K562 (cell line): ENCODE measurements around the gene SERTAD2. TPM values are rescaled to one million over a fixed set of nuclear protein-coding genes. Genes with fewer than 3 reads are reported as not detected.

ENCODE experiments used
- ATF7 ChIP-seq: fragments of 450-650 bp; IDR thresholded peaks from 2 replicates; pipeline ENCODE4 v1.7.1; 2014; ENCODE audit warnings: mild to moderate bottlenecking, moderate library complexity
- CBFB ChIP-seq: sonication (generic); formaldehyde crosslinking; IDR thresholded peaks from 2 replicates; pipeline ENCODE4 v1.4.0; 2020; ENCODE audit warnings: mild to moderate bottlenecking, missing genetic modification reagents
- CSDE1 ChIP-seq, 2 experiments: fragments of 450-650 bp; IDR thresholded peaks; 2 replicates each; pipeline ENCODE4 v1.6.1; 2016; ENCODE audit warnings: mild to moderate bottlenecking in 1 of 2
- EP400 ChIP-seq: fragments of 450-650 bp; IDR thresholded peaks from 2 replicates; pipeline ENCODE4 v1.6.1; 2017; ENCODE audit warnings: antibody characterized with exemption, mild to moderate bottlenecking, moderate library complexity
- GTF2E2 ChIP-seq: fragments of 200-800 bp; sonication (Bioruptor generic); IDR thresholded peaks from 2 replicates; pipeline ENCODE4 v1.6.1; 2016; ENCODE audit warnings: missing genetic modification characterization, missing compliant biosample characterization
- KDM5B ChIP-seq: fragments of 200-600 bp; sonication (generic); IDR thresholded peaks from 2 replicates; pipeline ENCODE4 v1.6.1; 2012; ENCODE audit warnings: low read depth, mild to moderate bottlenecking, moderate library complexity, low read length, control low read depth, inconsistent platforms; ENCODE audit not compliant: insufficient replicate concordance
- MCM5 ChIP-seq: fragments of 450-650 bp; IDR thresholded peaks from 2 replicates; pipeline ENCODE4 v1.6.1; 2016; ENCODE audit warnings: low read depth
- MEIS2 ChIP-seq: fragments of 450-650 bp; IDR thresholded peaks from 2 replicates; pipeline ENCODE4 v1.6.1; 2014; ENCODE audit warnings: mild to moderate bottlenecking; ENCODE audit not compliant: partially characterized antibody
- MIER1 ChIP-seq: fragments of 450-650 bp; IDR thresholded peaks from 2 replicates; pipeline ENCODE4 v1.6.1; 2016; ENCODE audit warnings: antibody characterized with exemption, mild to moderate bottlenecking, low read depth
- SRF ChIP-seq, 2 experiments: fragments of 250-450, 450-650 bp in 1 of 2; sonication (Bioruptor Pico) in 1 of 2; sonication (generic) in 1 of 2; formaldehyde crosslinking; IDR thresholded peaks; 2 replicates each; pipeline versions ENCODE4 v1.5.0 to v1.5.1; 2020 to 2022; ENCODE audit warnings: mild to moderate bottlenecking in 1 of 2, missing genetic modification reagents in 1 of 2
- SRSF3 ChIP-seq: fragments of 200-400 bp; formaldehyde crosslinking; IDR thresholded peaks from 2 replicates; pipeline ENCODE4 v1.6.1; 2016; ENCODE audit warnings: mild to moderate bottlenecking, low read length, moderate library complexity; ENCODE audit not compliant: insufficient read depth
- TOE1 ChIP-seq, 2 experiments: fragments of 450-650 bp in 1 of 2; sonication (generic) in 1 of 2; formaldehyde crosslinking in 1 of 2; IDR thresholded peaks; 2 replicates each; pipeline versions ENCODE4 v1.7.1 to v1.8.0; 2016 to 2022; ENCODE audit warnings: borderline replicate concordance in 2 of 2, mild to moderate bottlenecking in 2 of 2, antibody characterized with exemption in 1 of 2, inconsistent platforms in 1 of 2, low read depth in 1 of 2, missing genetic modification reagents in 1 of 2, moderate library complexity in 1 of 2
- YBX1 ChIP-seq: fragments of 450-650 bp; IDR thresholded peaks from 2 replicates; pipeline ENCODE4 v1.7.1; 2016; ENCODE audit warnings: mild to moderate bottlenecking
- ZBTB1 ChIP-seq: sonication (generic); formaldehyde crosslinking; IDR thresholded peaks from 2 replicates; pipeline ENCODE4 v1.8.1; 2023; ENCODE audit warnings: missing genetic modification reagents, low read depth, mild to moderate bottlenecking, borderline replicate concordance
- polyA plus RNA-seq, 8 experiments: library from polyadenylated mRNA; depleted of rRNA in 4 of 8; stranded (reverse) in 5 of 8; unstranded in 3 of 8; fragments of >200 nt; fragmentation: Nextera tagmentation in 2 of 8; fragmentation: Illumina TruSeq in 1 of 8; extraction: Ambion mirVana in 2 of 8; extraction: Trizol in 1 of 8; gene quantifications; 2 replicates each; pipeline versions ENCODE4 v1.2.1 to v1.2.3, GENCODE V29; 2011 to 2014; ENCODE audit warnings: inconsistent platforms in 1 of 8, missing spikeins in 1 of 8
- total RNA-seq, 7 experiments: library from RNA; depleted of rRNA in 6 of 7; stranded (reverse); fragments of >200 nt in 6 of 7; fragmentation: Illumina TruSeq in 2 of 7; extraction: Trizol in 2 of 7; gene quantifications; 2 replicates each; pipeline versions ENCODE4 v1.2.1 to v1.2.3, GENCODE V29; 2011 to 2021; ENCODE audit warnings: low replicate concordance in 1 of 7
- TF ChIP-seq, protein P1 (sequence below): sonication (generic); formaldehyde crosslinking; IDR thresholded peaks from 2 replicates; pipeline ENCODE4 v1.8.0; 2023; ENCODE audit warnings: mild to moderate bottlenecking, missing genetic modification reagents
- TF ChIP-seq, protein P2 (sequence below): fragments of 250-450 bp; sonication (Bioruptor Pico); IDR thresholded peaks from 2 replicates; pipeline ENCODE4 v1.5.0; 2020; ENCODE audit warnings: mild to moderate bottlenecking
- TF ChIP-seq, protein P3 (sequence below): fragments of 200-800 bp; sonication (Bioruptor generic); IDR thresholded peaks from 2 replicates; pipeline ENCODE4 v1.6.1; 2017; ENCODE audit warnings: missing genetic modification characterization, missing compliant biosample characterization
- TF ChIP-seq, protein P4 (sequence below): fragments of 200-400 bp; formaldehyde crosslinking; IDR thresholded peaks from 2 replicates; pipeline ENCODE4 v1.6.1; 2017; ENCODE audit warnings: mild to moderate bottlenecking, low read depth, low read length, moderate library complexity
- TF ChIP-seq, protein P5 (sequence below): fragments of 250-450 bp; sonication (Bioruptor Pico); IDR thresholded peaks from 2 replicates; pipeline ENCODE4 v1.5.0; 2021; ENCODE audit warnings: mild to moderate bottlenecking, borderline replicate concordance

Gene SERTAD2
- total and polyA plus RNA-seq, 9 of the 15 experiments (the other 6 are each of a cell fraction or from before 2014, with no cell fraction given) = 3.0 to 12.5 (median 6.1) TPM

DNA sequence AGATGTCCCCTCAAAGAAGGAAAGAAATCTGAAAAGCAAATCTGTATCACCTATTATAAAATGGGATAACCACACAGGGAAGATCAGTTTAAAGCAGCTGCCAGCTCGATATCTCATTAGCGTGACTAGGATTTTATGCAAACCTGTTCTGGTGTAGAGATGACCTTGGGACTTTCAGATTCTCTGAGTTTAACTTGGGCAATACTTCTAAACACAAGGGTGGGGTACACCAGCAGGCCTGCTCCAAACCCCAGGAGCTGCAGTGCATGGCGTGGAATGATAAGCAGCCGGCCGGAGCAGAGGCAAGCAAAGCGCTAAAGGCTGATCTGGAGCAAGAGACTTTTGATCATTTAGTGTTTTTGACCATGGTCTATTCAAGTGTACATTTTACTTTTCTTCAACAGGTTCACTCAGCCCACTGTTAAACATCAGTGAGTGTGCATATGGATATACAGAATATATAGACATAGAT lies 4.7 kb downstream of the SERTAD2 start (continued):
- TF ChIP-seq MEIS2 = no peak
- no peak for TF ChIP-seq MCM5
- no peak for TF ChIP-seq CBFB (CRISPR knock-in tag)
- TF ChIP-seq, protein P1, sequence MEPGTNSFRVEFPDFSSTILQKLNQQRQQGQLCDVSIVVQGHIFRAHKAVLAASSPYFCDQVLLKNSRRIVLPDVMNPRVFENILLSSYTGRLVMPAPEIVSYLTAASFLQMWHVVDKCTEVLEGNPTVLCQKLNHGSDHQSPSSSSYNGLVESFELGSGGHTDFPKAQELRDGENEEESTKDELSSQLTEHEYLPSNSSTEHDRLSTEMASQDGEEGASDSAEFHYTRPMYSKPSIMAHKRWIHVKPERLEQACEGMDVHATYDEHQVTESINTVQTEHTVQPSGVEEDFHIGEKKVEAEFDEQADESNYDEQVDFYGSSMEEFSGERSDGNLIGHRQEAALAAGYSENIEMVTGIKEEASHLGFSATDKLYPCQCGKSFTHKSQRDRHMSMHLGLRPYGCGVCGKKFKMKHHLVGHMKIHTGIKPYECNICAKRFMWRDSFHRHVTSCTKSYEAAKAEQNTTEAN = no peak
- no peak for TF ChIP-seq SRF (CRISPR knock-in tag; IDR thresholded peaks at IDR 0.05)
- no peak for TF ChIP-seq KDM5B
- TF ChIP-seq, protein P2, sequence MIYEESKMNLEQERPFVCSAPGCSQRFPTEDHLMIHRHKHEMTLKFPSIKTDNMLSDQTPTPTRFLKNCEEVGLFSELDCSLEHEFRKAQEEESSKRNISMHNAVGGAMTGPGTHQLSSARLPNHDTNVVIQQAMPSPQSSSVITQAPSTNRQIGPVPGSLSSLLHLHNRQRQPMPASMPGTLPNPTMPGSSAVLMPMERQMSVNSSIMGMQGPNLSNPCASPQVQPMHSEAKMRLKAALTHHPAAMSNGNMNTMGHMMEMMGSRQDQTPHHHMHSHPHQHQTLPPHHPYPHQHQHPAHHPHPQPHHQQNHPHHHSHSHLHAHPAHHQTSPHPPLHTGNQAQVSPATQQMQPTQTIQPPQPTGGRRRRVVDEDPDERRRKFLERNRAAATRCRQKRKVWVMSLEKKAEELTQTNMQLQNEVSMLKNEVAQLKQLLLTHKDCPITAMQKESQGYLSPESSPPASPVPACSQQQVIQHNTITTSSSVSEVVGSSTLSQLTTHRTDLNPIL = no peak
- TF ChIP-seq, protein P3, sequence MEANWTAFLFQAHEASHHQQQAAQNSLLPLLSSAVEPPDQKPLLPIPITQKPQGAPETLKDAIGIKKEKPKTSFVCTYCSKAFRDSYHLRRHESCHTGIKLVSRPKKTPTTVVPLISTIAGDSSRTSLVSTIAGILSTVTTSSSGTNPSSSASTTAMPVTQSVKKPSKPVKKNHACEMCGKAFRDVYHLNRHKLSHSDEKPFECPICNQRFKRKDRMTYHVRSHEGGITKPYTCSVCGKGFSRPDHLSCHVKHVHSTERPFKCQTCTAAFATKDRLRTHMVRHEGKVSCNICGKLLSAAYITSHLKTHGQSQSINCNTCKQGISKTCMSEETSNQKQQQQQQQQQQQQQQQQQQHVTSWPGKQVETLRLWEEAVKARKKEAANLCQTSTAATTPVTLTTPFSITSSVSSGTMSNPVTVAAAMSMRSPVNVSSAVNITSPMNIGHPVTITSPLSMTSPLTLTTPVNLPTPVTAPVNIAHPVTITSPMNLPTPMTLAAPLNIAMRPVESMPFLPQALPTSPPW (CRISPR knock-in tag) = peak; percentile 50; the same call in 1 of the 2 replicates
- TF ChIP-seq, protein P4, sequence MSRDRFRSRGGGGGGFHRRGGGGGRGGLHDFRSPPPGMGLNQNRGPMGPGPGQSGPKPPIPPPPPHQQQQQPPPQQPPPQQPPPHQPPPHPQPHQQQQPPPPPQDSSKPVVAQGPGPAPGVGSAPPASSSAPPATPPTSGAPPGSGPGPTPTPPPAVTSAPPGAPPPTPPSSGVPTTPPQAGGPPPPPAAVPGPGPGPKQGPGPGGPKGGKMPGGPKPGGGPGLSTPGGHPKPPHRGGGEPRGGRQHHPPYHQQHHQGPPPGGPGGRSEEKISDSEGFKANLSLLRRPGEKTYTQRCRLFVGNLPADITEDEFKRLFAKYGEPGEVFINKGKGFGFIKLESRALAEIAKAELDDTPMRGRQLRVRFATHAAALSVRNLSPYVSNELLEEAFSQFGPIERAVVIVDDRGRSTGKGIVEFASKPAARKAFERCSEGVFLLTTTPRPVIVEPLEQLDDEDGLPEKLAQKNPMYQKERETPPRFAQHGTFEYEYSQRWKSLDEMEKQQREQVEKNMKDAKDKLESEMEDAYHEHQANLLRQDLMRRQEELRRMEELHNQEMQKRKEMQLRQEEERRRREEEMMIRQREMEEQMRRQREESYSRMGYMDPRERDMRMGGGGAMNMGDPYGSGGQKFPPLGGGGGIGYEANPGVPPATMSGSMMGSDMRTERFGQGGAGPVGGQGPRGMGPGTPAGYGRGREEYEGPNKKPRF = no peak
- no peak for TF ChIP-seq YBX1
- no peak for TF ChIP-seq CSDE1 (IDR thresholded peaks at IDR 0.05)
- no peak for TF ChIP-seq MIER1
- TF ChIP-seq EP400 = 0 out of 2 replicates have a peak, but pooled peaks have one; percentile 28
- TF ChIP-seq, protein P5, sequence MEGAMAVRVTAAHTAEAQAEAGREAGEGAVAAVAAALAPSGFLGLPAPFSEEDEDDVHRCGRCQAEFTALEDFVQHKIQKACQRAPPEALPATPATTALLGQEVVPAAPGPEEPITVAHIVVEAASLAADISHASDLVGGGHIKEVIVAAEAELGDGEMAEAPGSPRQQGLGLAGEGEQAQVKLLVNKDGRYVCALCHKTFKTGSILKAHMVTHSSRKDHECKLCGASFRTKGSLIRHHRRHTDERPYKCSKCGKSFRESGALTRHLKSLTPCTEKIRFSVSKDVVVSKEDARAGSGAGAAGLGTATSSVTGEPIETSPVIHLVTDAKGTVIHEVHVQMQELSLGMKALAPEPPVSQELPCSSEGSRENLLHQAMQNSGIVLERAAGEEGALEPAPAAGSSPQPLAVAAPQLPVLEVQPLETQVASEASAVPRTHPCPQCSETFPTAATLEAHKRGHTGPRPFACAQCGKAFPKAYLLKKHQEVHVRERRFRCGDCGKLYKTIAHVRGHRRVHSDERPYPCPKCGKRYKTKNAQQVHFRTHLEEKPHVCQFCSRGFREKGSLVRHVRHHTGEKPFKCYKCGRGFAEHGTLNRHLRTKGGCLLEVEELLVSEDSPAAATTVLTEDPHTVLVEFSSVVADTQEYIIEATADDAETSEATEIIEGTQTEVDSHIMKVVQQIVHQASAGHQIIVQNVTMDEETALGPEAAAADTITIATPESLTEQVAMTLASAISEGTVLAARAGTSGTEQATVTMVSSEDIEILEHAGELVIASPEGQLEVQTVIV = no peak
- 0 out of 2 replicates have a peak, but pooled peaks have one; percentile 21 for TF ChIP-seq ATF7
- TF ChIP-seq TOE1 (IDR thresholded peaks at IDR 0.05; ENCODE audit: borderline replicate concordance) = no peak
- no peak for TF ChIP-seq TOE1 (CRISPR knock-in tag; IDR thresholded peaks at IDR 0.05; ENCODE audit: borderline replicate concordance, low read depth)
- TF ChIP-seq ZBTB1 = no peak
- no peak for TF ChIP-seq SRSF3
- no peak for TF ChIP-seq GTF2E2 (tag)
